HCT116 (cell line): ENCODE results near the gene XYLT1. TPM values are rescaled to one million over a fixed set of nuclear protein-coding genes. Genes with fewer than 3 reads are reported as not detected.

Experiments used
- ATAC-seq: fragments of 200-7000 bp; cut with Tn5 transposase; 2 replicates; pipeline ENCODE4 v1.9.1; 2020; ENCODE audit warnings: mild to moderate bottlenecking, moderate library complexity
- BruUV-seq: library from RNA; stranded (reverse); fragments of 400-500 nt; replicated peaks from 2 replicates; lab custom pipeline; 2021; lab: Mats Ljungman, UMichigan
- CTCF ChIA-PET: fragments of 300-600 bp; sonication (Branson Sonifier 250); formaldehyde crosslinking; loops from one replicate; lab custom pipeline; 2021; ENCODE audit warnings: antibody characterized with exemption; lab: Charles Lee
- POLR2A ChIA-PET: fragments of 300-600, 350-600 bp; sonication (Branson Sonifier 250); formaldehyde crosslinking; loops from one replicate; lab custom pipeline; 2021; ENCODE audit warnings: antibody characterized with exemption; lab: Charles Lee
- RAD21 ChIA-PET, 2 experiments: fragments of 300-600 bp; sonication (Branson Sonifier 250); formaldehyde crosslinking; loops; one replicate each; lab custom pipeline; 2023; ENCODE audit warnings: low total read pairs in 2 of 2; ENCODE audit not compliant: uncharacterized antibody in 2 of 2, unreplicated experiment in 2 of 2, low non-redundant PET in 1 of 2; lab: Charles Lee
- DNase-seq: peaks from one replicate; pipeline ENCODE4 v3.0.0-alpha.2; 2010; ENCODE audit warnings: low read depth, low spot score
- H2AFZ ChIP-seq: fragments of 200-600 bp; shearing (Covaris generic), sonication (generic); 2 replicates; pipeline ENCODE4 v1.6.1; 2017; ENCODE audit warnings: low read depth, mixed run types, mixed read lengths, antibody characterized with exemption, low read length; ENCODE audit not compliant: poor library complexity, severe bottlenecking
- H3K27ac ChIP-seq: 2 replicates; pipeline ENCODE4 v1.5.1; 2012; ENCODE audit warnings: low read depth, low read length
- H3K27me3 ChIP-seq: fragments of 200-600 bp; sonication (generic); 2 replicates; pipeline ENCODE4 v1.6.1; 2016; ENCODE audit warnings: mixed run types, low read length, mixed read lengths; ENCODE audit not compliant: insufficient read depth
- H3K36me3 ChIP-seq, 2 experiments: fragments of 200-500 bp in 1 of 2; fragments of 200-600 bp in 1 of 2; sonication (Bioruptor generic) in 1 of 2; sonication (generic) in 1 of 2; 2 replicates each; pipeline versions ENCODE4 v1.5.1 to v1.6.1; 2014 to 2016; ENCODE audit warnings: low read length in 2 of 2, inconsistent platforms in 1 of 2, mixed read lengths in 1 of 2, mixed run types in 1 of 2; ENCODE audit not compliant: insufficient read depth in 2 of 2, control insufficient read depth in 1 of 2
- H3K4me1 ChIP-seq, 2 experiments: fragments of 200-600 bp in 1 of 2; sonication (generic) in 1 of 2; 2 replicates each; pipeline versions ENCODE4 v1.5.1 to v1.6.1; 2012 to 2017; ENCODE audit warnings: low read length in 2 of 2, inconsistent platforms in 1 of 2, mild to moderate bottlenecking in 1 of 2, mixed read lengths in 1 of 2, mixed run types in 1 of 2, moderate library complexity in 1 of 2; ENCODE audit not compliant: insufficient read depth in 2 of 2, control insufficient read depth in 1 of 2
- H3K4me2 ChIP-seq: fragments of 200-600 bp; sonication (generic); 2 replicates; pipeline ENCODE4 v1.6.1; 2017; ENCODE audit warnings: mixed run types, low read length, mixed read lengths
- H3K4me3 ChIP-seq, 2 experiments: fragments of 200-600 bp in 1 of 2; sonication (generic) in 1 of 2; replicated peaks in 1 of 2; 2 replicates each; pipeline ENCODE4 v1.5.1; 2011 to 2016; ENCODE audit warnings: low read length in 2 of 2, control low read depth in 1 of 2, low read depth in 1 of 2, mild to moderate bottlenecking in 1 of 2, mixed read lengths in 1 of 2, mixed run types in 1 of 2
- H3K79me2 ChIP-seq: fragments of 200-600 bp; sonication (generic); 2 replicates; pipeline ENCODE4 v1.6.1; 2017; ENCODE audit warnings: mild to moderate bottlenecking, mixed run types, low read length, moderate library complexity, mixed read lengths; ENCODE audit not compliant: insufficient read depth
- H3K9ac ChIP-seq: fragments of 200-600 bp; sonication (generic); 2 replicates; pipeline ENCODE4 v1.6.1; 2016; ENCODE audit warnings: low read length, mixed read lengths
- H3K9me2 ChIP-seq: fragments of 200-600 bp; sonication (generic), shearing (Covaris generic); 2 replicates; pipeline ENCODE4 v1.6.1; 2017; ENCODE audit warnings: mixed run types, mild to moderate bottlenecking, moderate library complexity; ENCODE audit not compliant: insufficient read depth
- H3K9me3 ChIP-seq, 2 experiments: fragments of 200-500 bp in 1 of 2; fragments of 200-600 bp in 1 of 2; sonication (Bioruptor generic) in 1 of 2; sonication (generic) in 1 of 2; 2 replicates each; pipeline ENCODE4 v1.6.1; 2014 to 2017; ENCODE audit warnings: low read length in 2 of 2, mixed read lengths in 2 of 2, inconsistent platforms in 1 of 2, low read depth in 1 of 2, mild to moderate bottlenecking in 1 of 2, mixed run types in 1 of 2, moderate library complexity in 1 of 2; ENCODE audit not compliant: control insufficient read depth in 1 of 2, insufficient read depth in 1 of 2
- H4K20me1 ChIP-seq: fragments of 200-600 bp; sonication (generic), shearing (Covaris generic); 2 replicates; pipeline ENCODE4 v1.6.1; 2017; ENCODE audit warnings: mixed run types, mild to moderate bottlenecking, moderate library complexity; ENCODE audit not compliant: insufficient read depth
- ATF3 ChIP-seq: IDR thresholded peaks from 2 replicates; pipeline ENCODE4 v1.6.1; 2012
- CBX3 ChIP-seq: IDR thresholded peaks from 2 replicates; pipeline ENCODE4 v1.6.1; 2012; ENCODE audit warnings: low read depth
- CEBPB ChIP-seq: IDR thresholded peaks from 2 replicates; pipeline ENCODE4 v1.6.1; 2012; ENCODE audit warnings: low read depth
- EGR1 ChIP-seq: IDR thresholded peaks from 2 replicates; pipeline ENCODE4 v1.6.1; 2012; ENCODE audit warnings: low read depth
- ELF1 ChIP-seq: IDR thresholded peaks from 2 replicates; pipeline ENCODE4 v1.6.1; 2012; ENCODE audit warnings: low read depth, borderline replicate concordance
- EZH2 ChIP-seq: fragments of 200-600 bp; sonication (generic); IDR thresholded peaks from 2 replicates; pipeline ENCODE4 v1.6.1; 2017; ENCODE audit warnings: antibody characterized with exemption, mixed run types
- FOSL1 ChIP-seq: IDR thresholded peaks from 2 replicates; pipeline ENCODE4 v1.6.1; 2012; ENCODE audit warnings: low read depth
- JUND ChIP-seq: IDR thresholded peaks from 2 replicates; pipeline ENCODE4 v1.6.1; 2012
- RAD21 ChIP-seq: IDR thresholded peaks from 2 replicates; pipeline ENCODE4 v1.6.1; 2012; ENCODE audit warnings: low read depth, mild to moderate bottlenecking
- SIN3A ChIP-seq: IDR thresholded peaks from 2 replicates; pipeline ENCODE4 v1.6.1; 2012; ENCODE audit warnings: low read depth
- SRF ChIP-seq: IDR thresholded peaks from 2 replicates; pipeline ENCODE4 v1.6.1; 2012; ENCODE audit warnings: low read depth
- TCF7L2 ChIP-seq: IDR thresholded peaks from 2 replicates; pipeline ENCODE4 v1.7.0; 2011; ENCODE audit warnings: borderline replicate concordance, inconsistent platforms; ENCODE audit not compliant: insufficient read depth, insufficient read length; ENCODE audit errors: extremely low read depth
- ZBTB33 ChIP-seq: IDR thresholded peaks from 2 replicates; pipeline ENCODE4 v1.6.1; 2011; ENCODE audit warnings: mild to moderate bottlenecking, low read length, moderate library complexity; ENCODE audit not compliant: insufficient replicate concordance; ENCODE audit errors: extremely low read depth
- ZNF274 ChIP-seq: fragments of 200-500 bp; sonication (Bioruptor generic); IDR thresholded peaks from 2 replicates; pipeline ENCODE4 v1.6.1; 2014; ENCODE audit warnings: mild to moderate bottlenecking, low read depth, low read length, inconsistent platforms
- intact Hi-C: fragments of 100-400 bp; cut with micrococcal nuclease; formaldehyde crosslinking; loops from 2 replicates; pipeline ENCODE4 v1.10.0; 2022
- total RNA-seq: library from RNA; stranded (reverse); gene quantifications from one replicate; pipeline ENCODE4 v1.2.1, GENCODE V29; 2021; ENCODE audit not compliant: unreplicated experiment

The XYLT1 gene
- total RNA-seq, 1 experiment from 2014 or later = 4.5 TPM

GRCh38 chr16:17082095-17082882, 388.5 kb downstream of the XYLT1 start (continued):
- TF ChIP-seq ZBTB33 = no peak
- TF ChIP-seq SIN3A = no peak

- Histone ChIP-seq H3K36me3 (no peaks in the 10 kb centered on the region), H3K9me3 (no peaks in the 10 kb centered on the region), H2AFZ (no peak overlapping the region), H3K79me2 (no peaks in the 10 kb centered on the region), H3K9me2 (no peaks in the 10 kb centered on the region), H4K20me1 (no peaks in the 10 kb centered on the region), H3K9ac (no peak overlapping the region), H3K4me1 (no peaks in the 10 kb centered on the region), H3K4me3 (no peak overlapping the region), H3K27me3 (peaks cover 20% of the 10 kb centered on the region), H3K27ac (no peak overlapping the region), H3K4me2 (no peak overlapping the region)
- ChIA-PET RAD21 (no interaction called here), CTCF (no interaction called here), POLR2A (no interaction called here)
- intact Hi-C loops = no loop called here
- DNase-seq = no peak
- no TSS peak for BruUV-seq
- TF ChIP-seq CBX3 (no peak), ATF3 (no peak), FOSL1 (no peak), ELF1 (no peak), ZBTB33 (no peak), RAD21 (no peak), JUND (no peak), SRF (no peak), CEBPB (no peak), ZNF274 (no peak), EZH2 (no peak), EGR1 (no peak), TCF7L2 (no peak)
- ATAC-seq = no peak
Measured at GRCh38 chr16:17080105-17080504, 390.7 kb downstream of the XYLT1 start.
